Spleen (tissue), 11 donors: Measurements from ENCODE around the gene SPIRE1. TPM values are rescaled to one million over a fixed set of nuclear protein-coding genes. Genes with fewer than 3 reads are reported as not detected.

ENCODE experiments used
- DNase-seq: peaks from one replicate; pipeline ENCODE4 v3.0.0-alpha.2; 2020
- H3K27ac ChIP-seq, 8 donors: fragments of 200-600 bp; sonication (generic) in 7 of 8; 1 replicate in 4 of 8; 2 replicates in 4 of 8; pipeline versions ENCODE4 v1.5.0 to v1.8.0; 2016 to 2021; ENCODE audit warnings: inconsistent platforms in 4 of 8, mild to moderate bottlenecking in 4 of 8, moderate library complexity in 1 of 8
- H3K27me3 ChIP-seq, 7 donors: fragments of 200-600 bp; sonication (generic) in 6 of 7; replicated peaks in 1 of 7; 1 replicate in 4 of 7; 2 replicates in 3 of 7; pipeline versions ENCODE4 v1.5.0 to v1.8.0; 2016 to 2021; ENCODE audit warnings: inconsistent platforms in 3 of 7, mild to moderate bottlenecking in 1 of 7
- H3K36me3 ChIP-seq, 6 donors: fragments of 200-600 bp; sonication (generic) in 5 of 6; 1 replicate in 4 of 6; 2 replicates in 2 of 6; pipeline versions ENCODE4 v1.5.0 to v1.8.0; 2016 to 2021; ENCODE audit warnings: inconsistent platforms in 2 of 6
- H3K4me1 ChIP-seq, 6 donors: fragments of 200-600 bp; sonication (generic) in 5 of 6; 1 replicate in 3 of 6; 2 replicates in 3 of 6; pipeline versions ENCODE4 v1.5.0 to v1.8.0; 2016 to 2021; ENCODE audit warnings: inconsistent platforms in 3 of 6
- H3K4me3 ChIP-seq, 8 donors: fragments of 200-600 bp; sonication (generic) in 7 of 8; 1 replicate in 4 of 8; 2 replicates in 4 of 8; pipeline versions ENCODE4 v1.5.0 to v1.8.0; 2016 to 2021; ENCODE audit warnings: inconsistent platforms in 4 of 8, mild to moderate bottlenecking in 4 of 8, moderate library complexity in 2 of 8
- H3K9me3 ChIP-seq, 8 donors: fragments of 200-600 bp; sonication (generic) in 7 of 8; 1 replicate in 4 of 8; 2 replicates in 4 of 8; pipeline versions ENCODE4 v1.5.0 to v1.8.0; 2016 to 2021; ENCODE audit warnings: inconsistent platforms in 4 of 8
- CTCF ChIP-seq, 11 experiments: fragments of 200-600 bp in 7 of 11; fragments of 450-650 bp in 4 of 11; sonication (generic) in 4 of 11; IDR thresholded peaks in 8 of 11; conservative IDR thresholded peaks in 3 of 11; 1 replicate in 7 of 11; 2 replicates in 4 of 11; pipeline versions ENCODE4 v1.4.0 to v1.8.0; 2016 to 2021; ENCODE audit warnings: antibody characterized with exemption in 11 of 11, inconsistent platforms in 4 of 11, mild to moderate bottlenecking in 1 of 11
- POLR2A ChIP-seq, 3 donors: fragments of 450-650 bp; IDR thresholded peaks; one replicate each; pipeline ENCODE4 v1.5.1; 2017; ENCODE audit warnings: antibody characterized with exemption in 3 of 3, mild to moderate bottlenecking in 1 of 3
- POLR2AphosphoS5 ChIP-seq, 3 donors: sonication (generic); formaldehyde crosslinking; IDR thresholded peaks; one replicate each; pipeline ENCODE4 v1.5.1; 2017; ENCODE audit warnings: antibody characterized with exemption in 3 of 3
- WGBS, 5 donors: extraction: QIAGEN DNeasy Blood & Tissue Kit in 3 of 5; methylation state at CpG; one replicate each; pipeline versions ENCODE4 v1.1.5 to v1.1.7; 2013 to 2018; 5-methylcytosine and 5-hydroxymethylcytosine counted together
- intact Hi-C: fragments of 100-400 bp; cut with DNase I; formaldehyde crosslinking; loops from one replicate; pipeline ENCODE4 v1.15.0; 2023; ENCODE audit warnings: low total_unique reads
- polyA plus RNA-seq, 3 donors: library from polyadenylated mRNA; stranded (reverse); fragments of 200-250 nt; gene quantifications; one replicate each; pipeline ENCODE4 v1.2.1, GENCODE V29; 2013
- total RNA-seq, 7 donors: library from RNA; depleted of rRNA in 3 of 7; stranded (reverse); fragments of >200 nt in 3 of 7; fragmentation: NEBNext Ultra II Directional in 4 of 7; extraction: Animal tissue kit (Norgen Biotek cat#: 25700) in 4 of 7; gene quantifications; one replicate each; pipeline versions ENCODE4 v1.1.0 to v1.2.1, GENCODE V29; 2016 to 2021
- donor health status: healthy with polysubstance abuse.
- donor health status: DM: no; HTN: no; CAD: no; lungs with moderate emphysema.
- donor health status: DM: no; HTN: no; CAD: no.
- donor health status: Bipolar disorder and iron deficiency.
- donor health status: healthy.
- donor health status: DM: no; HTN: no; CAD: no.
- donor health status: DM: yes; HTN: yes; CAD: no.

SPIRE1 gene
- total and polyA plus RNA-seq, 10 donors = 1.4 to 19.4 (median 11.1) TPM

- 84 to 94% (median 92%) methylated on average over 7 of the region's 7 CpGs for WGBS, 5 donors
Measured at GRCh38 chr18:12455496-12455895, 202.4 kb downstream of the SPIRE1 start.

GRCh38 chr18:12452784-12453183 is 205.1 kb downstream of the SPIRE1 start:
- intact Hi-C loops = no loop called here
- TF ChIP-seq POLR2AphosphoS5 (IDR thresholded peaks at IDR 0.05) = no peak
- no peak for TF ChIP-seq POLR2A (IDR thresholded peaks at IDR 0.05)
- TF ChIP-seq CTCF (IDR thresholded peaks at IDR 0.05 in 8 of 11, conservative IDR thresholded peaks at IDR 0.05 in 3 of 11) = no peak
- Histone ChIP-seq H3K27me3 (no peaks in the 10 kb centered on the region), H3K4me3 (no peak overlapping the region), H3K36me3 (peaks cover 0 to 27% (median 3%) of the 10 kb centered on the region in 6 donors), H3K4me1 (no peaks in the 10 kb centered on the region), H3K9me3 (no peaks in the 10 kb centered on the region), H3K27ac (no peak overlapping the region)
- DNase-seq = no peak
- 84 to 93% (median 86%) methylated on average over 3 of the region's 3 CpGs for WGBS, 5 donors

More at GRCh38 chr18:12455496-12455895, 202.4 kb downstream of the SPIRE1 start:
- no peak overlapping the region for H3K27ac ChIP-seq
- peaks cover 0 to 4% (median 0%) of the 10 kb centered on the region in 6 donors for H3K4me1 ChIP-seq
- TF ChIP-seq POLR2AphosphoS5 (IDR thresholded peaks at IDR 0.05) (no peak), CTCF (IDR thresholded peaks at IDR 0.05 in 8 of 11, conservative IDR thresholded peaks at IDR 0.05 in 3 of 11) (no peak), POLR2A (IDR thresholded peaks at IDR 0.05) (no peak)
- H3K27me3 ChIP-seq = no peaks in the 10 kb centered on the region
- intact Hi-C loops = no loop called here
- H3K9me3 ChIP-seq = no peaks in the 10 kb centered on the region
- peaks cover 0 to 17% (median 3%) of the 10 kb centered on the region in 6 donors for H3K36me3 ChIP-seq
- no peak for DNase-seq
- no peak overlapping the region for H3K4me3 ChIP-seq

- intact Hi-C loops = no loop called here
- Histone ChIP-seq H3K27me3 (no peaks in the 10 kb centered on the region), H3K27ac (no peak overlapping the region), H3K36me3 (peaks cover 0 to 27% (median 3%) of the 10 kb centered on the region in 6 donors), H3K4me1 (no peaks in the 10 kb centered on the region), H3K9me3 (no peaks in the 10 kb centered on the region), H3K4me3 (no peak overlapping the region)
- TF ChIP-seq CTCF (IDR thresholded peaks at IDR 0.05 in 8 of 11, conservative IDR thresholded peaks at IDR 0.05 in 3 of 11) = no peak
- no peak for TF ChIP-seq POLR2AphosphoS5 (IDR thresholded peaks at IDR 0.05)
- no peak for TF ChIP-seq POLR2A (IDR thresholded peaks at IDR 0.05)
- no peak for DNase-seq
- WGBS, 5 donors = 74 to 85% (median 81%) methylated on average over 4 of the region's 4 CpGs
Measured at GRCh38 chr18:12451428-12451827, 206.5 kb downstream of the SPIRE1 start.

- Histone ChIP-seq H3K4me1 (no peaks in the 10 kb centered on the region), H3K27me3 (no peaks in the 10 kb centered on the region), H3K9me3 (peaks cover 0 to 7% (median 4%) of the 10 kb centered on the region in 8 donors), H3K36me3 (peaks cover 0 to 32% (median 1%) of the 10 kb centered on the region in 6 donors), H3K27ac (peak overlapping the region in 5 of 8 donors; percentile 21 to 63 (median 32)), H3K4me3 (no peak overlapping the region)
- intact Hi-C loops = no loop called here
- DNase-seq = no peak
- 90 to 93% (median 91%) methylated on average over 27 of the region's 27 CpGs for WGBS, 5 donors
- TF ChIP-seq POLR2AphosphoS5 (IDR thresholded peaks at IDR 0.05) (no peak), CTCF (IDR thresholded peaks at IDR 0.05 in 8 of 11, conservative IDR thresholded peaks at IDR 0.05 in 3 of 11) (no peak), POLR2A (IDR thresholded peaks at IDR 0.05) (no peak)
Measured at GRCh38 chr18:12449051-12449785, 208.7 kb downstream of the SPIRE1 start.
